ENCODE measurements around the gene GNPDA1. TPM values are rescaled to one million over a fixed set of nuclear protein-coding genes. Genes with fewer than 3 reads are reported as not detected.

The GNPDA1 gene
- total RNA-seq, 1 experiment from 2014 or later = 99.9 TPM

DNA sequence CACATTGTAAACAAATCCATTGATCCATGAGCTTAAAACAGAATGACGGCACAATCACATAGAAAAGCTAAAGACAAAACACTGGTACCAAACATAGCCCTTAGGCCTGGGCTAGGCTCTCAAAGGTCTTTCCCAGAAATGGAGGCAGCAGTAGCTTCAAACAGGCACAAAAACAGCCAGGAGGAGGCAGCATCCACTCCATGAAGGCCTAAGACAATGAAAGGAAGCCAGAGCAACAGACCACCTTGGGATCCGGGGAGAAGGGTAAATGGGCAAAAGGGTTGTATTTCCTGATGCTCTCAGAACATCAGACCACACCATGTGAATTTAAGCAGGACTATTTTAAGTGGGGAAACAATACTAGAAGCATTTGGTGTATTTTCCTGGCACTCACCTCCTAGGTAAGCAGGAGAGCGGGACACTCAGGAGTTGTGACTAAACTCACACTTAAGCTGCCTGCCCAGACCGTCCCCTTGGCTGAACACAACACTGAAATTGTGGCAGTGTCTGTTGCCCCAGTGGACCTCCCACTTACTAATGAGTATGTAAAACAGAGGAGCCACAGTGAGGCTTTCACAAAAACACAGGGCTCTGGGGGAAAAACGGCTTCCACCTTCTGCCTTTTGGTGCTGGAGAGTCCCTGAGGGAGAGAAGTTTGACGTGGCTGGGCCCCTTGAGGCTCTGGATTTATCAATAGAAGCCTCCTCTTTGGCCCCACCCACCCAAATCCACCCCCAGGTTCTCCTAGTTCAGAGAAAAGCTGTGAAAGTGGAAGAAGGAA is 11.9 kb downstream of the GNPDA1 start:
- intact Hi-C loops (cut with micrococcal nuclease; ENCODE audit: unreplicated experiment) = no loop called here
- DNase-seq (ENCODE audit: low read depth, low spot score) (no peak), ATAC-seq (peak; percentile 71; the same call in 1 of the 2 replicates)
- Histone ChIP-seq H3K4me3 (ENCODE audit: low read depth in 2 of 2, low read length in 2 of 2) (no peak overlapping the region), H3K36me3 (ENCODE audit: control insufficient read depth, insufficient read depth, low read length) (peaks cover 29% of the 10 kb centered on the region), H3K27me3 (ENCODE audit: control insufficient read depth, insufficient read depth, low read length) (no peaks in the 10 kb centered on the region), H3K9me3 (ENCODE audit: control insufficient read depth, insufficient read depth, low read depth, low read length) (no peaks in the 10 kb centered on the region), H3K27ac (ENCODE audit: low read length) (no peak overlapping the region), H3K4me1 (ENCODE audit: control insufficient read depth, insufficient read depth, low read length) (no peaks in the 10 kb centered on the region)
- ChIA-PET POLR2A (interaction anchor here (0.5 kb wide), 2 partner anchors 18 to 142 kb away, joined by 3 to 4 read pairs; no protein-coding TSS in a partner anchor), CTCF (interaction anchor here (0.5 to 1.0 kb wide), 7 partner anchors 11 to 1767 kb away, joined by 3 to 6 read pairs (median 4); no protein-coding TSS in a partner anchor)
- in situ Hi-C loops (cut with HindIII; ENCODE audit: low pct_unique_long_range_greater_than_20kb, low sequenced_read_pairs) = no loop called here
- no peak for TF ChIP-seq TCF7L2 (IDR thresholded peaks at IDR 0.05; ENCODE audit: low read depth, low read length)
- TF ChIP-seq, protein P1, sequence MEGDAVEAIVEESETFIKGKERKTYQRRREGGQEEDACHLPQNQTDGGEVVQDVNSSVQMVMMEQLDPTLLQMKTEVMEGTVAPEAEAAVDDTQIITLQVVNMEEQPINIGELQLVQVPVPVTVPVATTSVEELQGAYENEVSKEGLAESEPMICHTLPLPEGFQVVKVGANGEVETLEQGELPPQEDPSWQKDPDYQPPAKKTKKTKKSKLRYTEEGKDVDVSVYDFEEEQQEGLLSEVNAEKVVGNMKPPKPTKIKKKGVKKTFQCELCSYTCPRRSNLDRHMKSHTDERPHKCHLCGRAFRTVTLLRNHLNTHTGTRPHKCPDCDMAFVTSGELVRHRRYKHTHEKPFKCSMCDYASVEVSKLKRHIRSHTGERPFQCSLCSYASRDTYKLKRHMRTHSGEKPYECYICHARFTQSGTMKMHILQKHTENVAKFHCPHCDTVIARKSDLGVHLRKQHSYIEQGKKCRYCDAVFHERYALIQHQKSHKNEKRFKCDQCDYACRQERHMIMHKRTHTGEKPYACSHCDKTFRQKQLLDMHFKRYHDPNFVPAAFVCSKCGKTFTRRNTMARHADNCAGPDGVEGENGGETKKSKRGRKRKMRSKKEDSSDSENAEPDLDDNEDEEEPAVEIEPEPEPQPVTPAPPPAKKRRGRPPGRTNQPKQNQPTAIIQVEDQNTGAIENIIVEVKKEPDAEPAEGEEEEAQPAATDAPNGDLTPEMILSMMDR (IDR thresholded peaks at IDR 0.05) = peak; percentile 64
- no TSS peak for BruUV-seq (replicated peaks)

DNA sequence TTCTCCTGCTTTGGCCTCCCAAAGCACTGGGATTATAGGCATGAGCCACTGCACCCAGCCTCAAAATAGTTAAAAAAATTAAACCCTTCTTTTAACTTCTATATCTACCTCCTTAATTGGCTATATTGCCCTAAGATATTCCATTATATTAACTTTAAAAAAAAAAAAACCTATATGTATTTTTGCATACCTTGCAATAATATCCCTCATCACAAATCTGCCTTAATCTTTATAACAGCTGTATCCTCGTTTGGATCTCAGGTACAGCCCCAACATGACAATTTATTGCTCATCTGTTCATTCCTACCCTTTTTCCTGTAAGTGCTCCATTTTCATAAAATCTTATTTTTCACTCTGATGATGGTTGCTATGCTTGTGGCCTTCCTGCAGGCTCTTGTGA is 12.7 kb downstream of the GNPDA1 start:
- Histone ChIP-seq H3K4me3 (ENCODE audit: low read depth in 2 of 2, low read length in 2 of 2) (no peak overlapping the region), H3K9me3 (ENCODE audit: control insufficient read depth, insufficient read depth, low read depth, low read length) (no peaks in the 10 kb centered on the region), H3K27ac (ENCODE audit: low read length) (no peak overlapping the region), H3K27me3 (ENCODE audit: control insufficient read depth, insufficient read depth, low read length) (no peaks in the 10 kb centered on the region), H3K4me1 (ENCODE audit: control insufficient read depth, insufficient read depth, low read length) (no peaks in the 10 kb centered on the region), H3K36me3 (ENCODE audit: control insufficient read depth, insufficient read depth, low read length) (peaks cover 22% of the 10 kb centered on the region)
- intact Hi-C loops (cut with micrococcal nuclease; ENCODE audit: unreplicated experiment) = no loop called here
- ChIA-PET POLR2A (interaction anchor here (0.5 kb wide), 1 partner anchor 143 kb away, joined by 4 read pairs; no protein-coding TSS in a partner anchor), CTCF (interaction anchor here (0.5 to 1.0 kb wide), 5 partner anchors 10 to 1767 kb away, joined by 3 to 6 read pairs (median 3); no protein-coding TSS in a partner anchor)
- in situ Hi-C loops (cut with HindIII; ENCODE audit: low pct_unique_long_range_greater_than_20kb, low sequenced_read_pairs) = no loop called here
- ATAC-seq (no peak), DNase-seq (ENCODE audit: low read depth, low spot score) (no peak)
- BruUV-seq (replicated peaks) = no TSS peak
- TF ChIP-seq, protein P2, sequence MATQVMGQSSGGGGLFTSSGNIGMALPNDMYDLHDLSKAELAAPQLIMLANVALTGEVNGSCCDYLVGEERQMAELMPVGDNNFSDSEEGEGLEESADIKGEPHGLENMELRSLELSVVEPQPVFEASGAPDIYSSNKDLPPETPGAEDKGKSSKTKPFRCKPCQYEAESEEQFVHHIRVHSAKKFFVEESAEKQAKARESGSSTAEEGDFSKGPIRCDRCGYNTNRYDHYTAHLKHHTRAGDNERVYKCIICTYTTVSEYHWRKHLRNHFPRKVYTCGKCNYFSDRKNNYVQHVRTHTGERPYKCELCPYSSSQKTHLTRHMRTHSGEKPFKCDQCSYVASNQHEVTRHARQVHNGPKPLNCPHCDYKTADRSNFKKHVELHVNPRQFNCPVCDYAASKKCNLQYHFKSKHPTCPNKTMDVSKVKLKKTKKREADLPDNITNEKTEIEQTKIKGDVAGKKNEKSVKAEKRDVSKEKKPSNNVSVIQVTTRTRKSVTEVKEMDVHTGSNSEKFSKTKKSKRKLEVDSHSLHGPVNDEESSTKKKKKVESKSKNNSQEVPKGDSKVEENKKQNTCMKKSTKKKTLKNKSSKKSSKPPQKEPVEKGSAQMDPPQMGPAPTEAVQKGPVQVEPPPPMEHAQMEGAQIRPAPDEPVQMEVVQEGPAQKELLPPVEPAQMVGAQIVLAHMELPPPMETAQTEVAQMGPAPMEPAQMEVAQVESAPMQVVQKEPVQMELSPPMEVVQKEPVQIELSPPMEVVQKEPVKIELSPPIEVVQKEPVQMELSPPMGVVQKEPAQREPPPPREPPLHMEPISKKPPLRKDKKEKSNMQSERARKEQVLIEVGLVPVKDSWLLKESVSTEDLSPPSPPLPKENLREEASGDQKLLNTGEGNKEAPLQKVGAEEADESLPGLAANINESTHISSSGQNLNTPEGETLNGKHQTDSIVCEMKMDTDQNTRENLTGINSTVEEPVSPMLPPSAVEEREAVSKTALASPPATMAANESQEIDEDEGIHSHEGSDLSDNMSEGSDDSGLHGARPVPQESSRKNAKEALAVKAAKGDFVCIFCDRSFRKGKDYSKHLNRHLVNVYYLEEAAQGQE (IDR thresholded peaks at IDR 0.05; ENCODE audit: insufficient read depth in 1 of 2, low read depth in 2 of 2, low read length in 1 of 2) = no peak
- TF ChIP-seq, protein P1 (IDR thresholded peaks at IDR 0.05) = no peak
- no peak for TF ChIP-seq POLR2AphosphoS5 (IDR thresholded peaks at IDR 0.05; ENCODE audit: low read depth, low read length)
- TF ChIP-seq SIN3A (IDR thresholded peaks at IDR 0.05; ENCODE audit: borderline replicate concordance, insufficient read depth, low read depth, low read length) = no peak
- no peak for TF ChIP-seq TCF7L2 (IDR thresholded peaks at IDR 0.05; ENCODE audit: low read depth, low read length)

Data from Panc1 (cell line).